ENCODE measurements around the gene CHIT1.
"Not testable (repeated sequence)": the region's sequence is repeated elsewhere in the genome, so short reads cannot be mapped to it uniquely, and the experiment has no call there.

The CHIT1 gene

DNA sequence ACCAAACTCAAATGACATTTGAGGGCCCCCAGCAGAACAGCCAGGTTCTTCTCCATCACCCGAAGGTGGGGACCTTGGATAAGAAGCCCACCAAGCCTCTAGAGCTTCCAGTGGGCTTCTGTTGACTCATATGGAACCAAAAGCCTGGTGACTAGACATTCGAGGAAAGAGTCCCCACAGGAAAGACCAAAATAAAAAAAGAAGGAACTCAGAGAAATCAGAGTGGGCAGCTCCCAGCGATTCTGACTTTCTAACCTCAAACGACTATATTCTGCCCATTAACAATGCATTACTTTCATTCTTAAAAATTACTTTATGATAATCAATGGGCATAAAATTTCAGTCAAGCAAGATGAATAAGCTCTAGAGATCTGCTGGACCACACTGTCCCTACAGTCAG is 9.6 kb upstream of the CHIT1 start:
- Histone ChIP-seq H3K9me3 (peaks cover 0 to 20% (median 6%) of the 10 kb centered on the region in 3 donors), H3K27ac (no peak overlapping the region), H3K36me3 (no peaks in the 10 kb centered on the region), H3K4me3 (no peak overlapping the region), H3K4me1 (no peaks in the 10 kb centered on the region), H3K27me3 (peaks cover 0 to 8% of the 10 kb centered on the region in 2 donors)
- intact Hi-C loops (cut with DNase I; ENCODE audit: low total_unique reads): no loop called here
- TF ChIP-seq, protein P1, sequence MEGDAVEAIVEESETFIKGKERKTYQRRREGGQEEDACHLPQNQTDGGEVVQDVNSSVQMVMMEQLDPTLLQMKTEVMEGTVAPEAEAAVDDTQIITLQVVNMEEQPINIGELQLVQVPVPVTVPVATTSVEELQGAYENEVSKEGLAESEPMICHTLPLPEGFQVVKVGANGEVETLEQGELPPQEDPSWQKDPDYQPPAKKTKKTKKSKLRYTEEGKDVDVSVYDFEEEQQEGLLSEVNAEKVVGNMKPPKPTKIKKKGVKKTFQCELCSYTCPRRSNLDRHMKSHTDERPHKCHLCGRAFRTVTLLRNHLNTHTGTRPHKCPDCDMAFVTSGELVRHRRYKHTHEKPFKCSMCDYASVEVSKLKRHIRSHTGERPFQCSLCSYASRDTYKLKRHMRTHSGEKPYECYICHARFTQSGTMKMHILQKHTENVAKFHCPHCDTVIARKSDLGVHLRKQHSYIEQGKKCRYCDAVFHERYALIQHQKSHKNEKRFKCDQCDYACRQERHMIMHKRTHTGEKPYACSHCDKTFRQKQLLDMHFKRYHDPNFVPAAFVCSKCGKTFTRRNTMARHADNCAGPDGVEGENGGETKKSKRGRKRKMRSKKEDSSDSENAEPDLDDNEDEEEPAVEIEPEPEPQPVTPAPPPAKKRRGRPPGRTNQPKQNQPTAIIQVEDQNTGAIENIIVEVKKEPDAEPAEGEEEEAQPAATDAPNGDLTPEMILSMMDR (IDR thresholded peaks at IDR 0.05): no peak
- no peak for DNase-seq

DNA sequence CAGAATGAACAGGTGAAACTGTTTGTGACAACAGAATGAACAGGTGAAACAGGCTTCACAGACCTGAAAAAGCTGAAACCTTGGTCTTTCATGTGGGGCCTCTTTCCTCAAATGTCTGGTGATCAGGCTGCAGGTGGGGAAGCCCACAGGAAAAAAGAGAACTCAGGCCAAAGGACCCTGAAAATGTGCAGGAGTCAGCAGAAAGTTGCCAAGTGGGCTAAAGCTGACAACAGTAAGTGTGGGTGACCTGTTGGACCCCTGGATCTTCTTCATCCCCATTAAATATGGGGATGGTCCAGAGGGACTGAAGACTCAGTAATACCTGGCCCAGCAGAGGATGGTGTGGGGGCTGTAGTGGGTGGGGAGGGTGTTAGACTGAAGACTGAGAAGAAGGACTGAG is 9.1 kb upstream of the CHIT1 start:
- peaks cover 0 to 20% (median 6%) of the 10 kb centered on the region in 3 donors for H3K9me3 ChIP-seq
- no peaks in the 10 kb centered on the region for H3K36me3 ChIP-seq
- H3K4me1 ChIP-seq: no peaks in the 10 kb centered on the region
- TF ChIP-seq, protein P1 (IDR thresholded peaks at IDR 0.05): no peak
- H3K27me3 ChIP-seq: peaks cover 0 to 13% of the 10 kb centered on the region in 2 donors
- intact Hi-C loops (cut with DNase I; ENCODE audit: low total_unique reads): no loop called here
- no peak overlapping the region for H3K4me3 ChIP-seq
- H3K27ac ChIP-seq: no peak overlapping the region
- DNase-seq: no peak

DNA sequence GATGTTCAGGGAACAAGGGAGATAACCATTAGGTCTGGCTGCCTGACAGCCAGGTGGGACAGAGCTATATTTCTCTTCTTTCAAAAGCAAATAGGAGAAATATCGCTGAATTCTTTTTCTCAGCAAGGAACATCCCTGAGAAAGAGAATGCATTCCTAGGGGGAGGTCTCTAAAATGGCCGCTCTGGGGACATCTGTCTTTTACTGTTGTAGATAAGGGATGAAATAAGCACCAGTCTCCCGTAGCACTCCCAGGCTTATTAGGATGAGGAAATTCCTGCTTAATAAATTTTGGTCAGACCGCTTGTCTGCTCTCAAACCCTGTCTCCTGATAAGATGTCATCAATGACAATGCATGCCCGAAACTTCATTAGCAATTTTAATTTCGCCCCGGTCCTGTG is 5.4 kb upstream of the CHIT1 start:
- DNase-seq; intact Hi-C loops (cut with DNase I; ENCODE audit: low total_unique reads); H3K4me3 ChIP-seq; H3K27ac ChIP-seq; H3K36me3 ChIP-seq; H3K4me1 ChIP-seq: not testable (repeated sequence)
- peaks cover 0 to 20% (median 6%) of the 10 kb centered on the region in 3 donors for H3K9me3 ChIP-seq
- peaks cover 0 to 16% of the 10 kb centered on the region in 2 donors for H3K27me3 ChIP-seq

DNA sequence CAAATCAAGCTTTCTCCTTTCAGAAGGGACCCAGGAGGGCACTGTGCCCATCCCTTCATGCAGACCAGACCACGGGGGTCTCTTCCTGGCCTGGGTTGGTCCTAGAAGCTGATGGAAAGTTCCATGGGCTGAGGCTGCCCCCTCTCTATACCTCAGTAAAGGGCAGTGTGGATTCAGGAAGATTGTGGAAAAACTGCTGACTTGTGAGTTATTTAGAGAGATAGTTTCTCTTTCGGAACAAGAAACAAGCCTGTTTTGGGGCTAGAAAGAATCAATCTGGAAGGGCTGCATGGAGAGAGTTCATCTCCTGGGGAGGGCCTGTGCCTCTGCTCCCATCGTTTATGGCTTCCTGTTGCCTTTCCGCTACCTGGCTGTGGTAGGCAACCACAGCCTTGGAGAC is 803 bp downstream of the CHIT1 start:
- no peak for DNase-seq
- Histone ChIP-seq H3K27me3 (peaks cover 0 to 35% of the 10 kb centered on the region in 2 donors), H3K36me3 (no peaks in the 10 kb centered on the region), H3K4me3 (no peak overlapping the region), H3K27ac (no peak overlapping the region), H3K9me3 (no peaks in the 10 kb centered on the region), H3K4me1 (no peaks in the 10 kb centered on the region)
- intact Hi-C loops (cut with DNase I; ENCODE audit: low total_unique reads): no loop called here
- TF ChIP-seq, protein P1 (IDR thresholded peaks at IDR 0.05): no peak

DNA sequence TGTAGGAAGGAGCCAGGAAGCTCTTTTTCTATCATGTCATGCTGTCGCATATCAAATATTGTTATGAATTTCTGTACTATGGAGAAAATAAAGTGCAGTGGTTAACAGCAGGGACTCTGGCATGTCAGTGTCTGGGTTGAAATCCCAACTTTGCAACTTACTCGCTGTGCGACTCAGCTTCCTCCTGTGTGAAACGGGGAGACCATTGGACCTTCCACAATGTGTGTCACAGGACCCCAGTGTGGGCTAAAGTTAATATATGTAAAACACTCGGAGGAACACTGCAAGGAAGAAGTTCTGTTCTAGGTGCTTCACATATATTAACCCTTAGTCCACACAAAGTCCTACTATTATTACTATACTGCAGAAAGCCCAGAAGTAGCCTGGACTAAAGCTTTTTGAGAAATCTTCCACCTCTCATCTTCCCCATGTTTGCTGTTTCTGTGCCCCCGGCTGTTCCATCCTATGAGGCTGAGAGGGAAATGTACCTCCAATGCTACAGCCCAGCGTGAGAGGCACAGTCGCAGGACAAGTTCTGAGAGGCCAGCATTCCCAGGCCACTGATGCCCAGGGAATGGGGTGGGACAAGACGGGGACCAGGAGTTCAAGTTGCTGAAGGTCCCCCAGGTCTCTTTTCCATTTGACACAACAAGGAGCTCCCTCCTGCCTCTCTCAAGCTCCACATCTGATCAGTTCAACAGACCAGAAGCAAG is 1.9 kb downstream of the CHIT1 start:
- no peaks in the 10 kb centered on the region for H3K9me3 ChIP-seq
- H3K36me3 ChIP-seq: no peaks in the 10 kb centered on the region
- TF ChIP-seq, protein P1 (IDR thresholded peaks at IDR 0.05): no peak
- intact Hi-C loops (cut with DNase I; ENCODE audit: low total_unique reads): no loop called here
- H3K4me1 ChIP-seq: no peaks in the 10 kb centered on the region
- H3K27ac ChIP-seq: no peak overlapping the region
- no peak for DNase-seq
- H3K4me3 ChIP-seq: no peak overlapping the region
- peaks cover 0 to 41% of the 10 kb centered on the region in 2 donors for H3K27me3 ChIP-seq

DNA sequence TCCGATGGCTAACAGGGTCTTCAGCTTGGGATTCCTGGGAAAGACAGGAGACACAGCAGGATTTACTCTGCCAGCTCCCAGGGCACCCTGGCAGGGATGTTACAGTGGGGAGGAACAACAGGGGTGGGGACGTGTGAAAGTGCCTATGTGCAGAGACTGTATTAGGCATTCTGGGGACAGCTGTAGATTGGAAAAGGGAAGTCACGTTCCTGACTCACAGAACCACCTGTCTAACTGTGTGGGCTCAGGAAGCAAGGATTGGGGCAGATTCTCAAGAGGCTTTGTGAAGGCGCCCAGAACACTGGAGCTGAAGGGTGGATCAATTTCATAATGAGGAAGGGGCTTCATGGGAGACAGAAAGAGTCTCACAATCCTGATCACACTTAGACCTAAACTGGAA is 4.4 kb downstream of the CHIT1 start:
- TF ChIP-seq, protein P1 (IDR thresholded peaks at IDR 0.05): no peak

More for the DNA sequence above, 4.4 kb downstream of the CHIT1 start:
- Histone ChIP-seq H3K9me3 (no peaks in the 10 kb centered on the region), H3K27ac (no peak overlapping the region), H3K4me1 (no peaks in the 10 kb centered on the region), H3K36me3 (no peaks in the 10 kb centered on the region), H3K4me3 (no peak overlapping the region), H3K27me3 (peaks cover 0 to 38% of the 10 kb centered on the region in 2 donors)
- intact Hi-C loops (cut with DNase I; ENCODE audit: low total_unique reads): no loop called here
- DNase-seq: no peak

Data from tibial artery (tissue), 4 donors.